Psoas muscle (tissue), 8 donors: ENCODE data around the gene DSC1. TPM values are rescaled to one million over a fixed set of nuclear protein-coding genes. Genes with fewer than 3 reads are reported as not detected.
A peak's percentile ranks its signal among the peaks of the same experiment; 100 is the strongest.

Experiments used
- ATAC-seq, 4 donors: fragments of 200-7000 bp; cut with Tn5 transposase; one replicate each; pipeline ENCODE4 v1.9.1; 2020; ENCODE audit warnings: moderate library complexity in 3 of 4, mild to moderate bottlenecking in 2 of 4
- DNase-seq, 2 donors: peaks; one replicate each; pipeline ENCODE4 v3.0.0-alpha.2; 2020
- H3K27ac ChIP-seq: fragments of 200-600 bp; one replicate; pipeline ENCODE4 v1.8.0; 2022
- H3K27me3 ChIP-seq, 3 donors: fragments of 200-600 bp in 1 of 3; one replicate each; pipeline versions ENCODE4 v1.6.1 to v1.8.0; 2013 to 2022; ENCODE audit warnings: low read length in 2 of 3, mild to moderate bottlenecking in 2 of 3, moderate library complexity in 1 of 3; ENCODE audit not compliant: insufficient read depth in 3 of 3
- H3K36me3 ChIP-seq, 2 donors: fragments of 200-600 bp in 1 of 2; one replicate each; pipeline versions ENCODE4 v1.6.1 to v1.8.0; 2013 to 2022; ENCODE audit warnings: low read depth in 1 of 2, mild to moderate bottlenecking in 1 of 2, moderate library complexity in 1 of 2; ENCODE audit not compliant: insufficient read depth in 1 of 2
- H3K4me1 ChIP-seq: fragments of 200-600 bp; one replicate; pipeline ENCODE4 v1.8.0; 2022
- H3K4me3 ChIP-seq: fragments of 200-600 bp; one replicate; pipeline ENCODE4 v1.8.0; 2022; ENCODE audit warnings: mild to moderate bottlenecking
- H3K9me3 ChIP-seq: fragments of 200-600 bp; one replicate; pipeline ENCODE4 v1.8.0; 2022
- WGBS, 3 donors: extraction: QIAGEN DNeasy Blood & Tissue Kit; methylation state at CpG; one replicate each; pipeline versions ENCODE4 v1.1.6 to v1.1.7; 2013; 5-methylcytosine and 5-hydroxymethylcytosine counted together
- intact Hi-C, 2 donors: fragments of 100-400 bp; cut with DNase I; formaldehyde crosslinking; loops; one replicate each; pipeline versions ENCODE4 v1.11.0 to v1.14.2; 2022
- polyA plus RNA-seq, 3 donors: library from polyadenylated mRNA; stranded (reverse); fragments of 200-250 nt; gene quantifications; one replicate each; pipeline ENCODE4 v1.2.3, GENCODE V29; 2013
- total RNA-seq, 4 donors: library from RNA; stranded (reverse); fragmentation: NEBNext Ultra II Directional in 2 of 4; extraction: Animal tissue kit (Norgen Biotek cat#: 25700) in 2 of 4; gene quantifications; one replicate each; pipeline versions ENCODE4 v1.2.1 to v1.2.4, GENCODE V29; 2021 to 2023
- TF ChIP-seq, protein P1 (sequence below): fragments of 200-600 bp; IDR thresholded peaks from one replicate; pipeline ENCODE4 v1.8.0; 2022; ENCODE audit warnings: antibody characterized with exemption
- donor health status: healthy with polysubstance abuse.
- donor health status: DM: no; HTN: no; CAD: no; lungs with moderate emphysema.
- donor health status: Bipolar disorder and iron deficiency.
- donor health status: healthy.
- donor health status: DM: yes; HTN: yes; CAD: no.
- donor health status: DM: no; HTN: no; CAD: no.
- donor health status: DM: no; HTN: no; CAD: no.
- donor health status: DM: yes; HTN: yes; CAD: no.

DSC1 gene
- total and polyA plus RNA-seq, 7 donors = not detected

DNA sequence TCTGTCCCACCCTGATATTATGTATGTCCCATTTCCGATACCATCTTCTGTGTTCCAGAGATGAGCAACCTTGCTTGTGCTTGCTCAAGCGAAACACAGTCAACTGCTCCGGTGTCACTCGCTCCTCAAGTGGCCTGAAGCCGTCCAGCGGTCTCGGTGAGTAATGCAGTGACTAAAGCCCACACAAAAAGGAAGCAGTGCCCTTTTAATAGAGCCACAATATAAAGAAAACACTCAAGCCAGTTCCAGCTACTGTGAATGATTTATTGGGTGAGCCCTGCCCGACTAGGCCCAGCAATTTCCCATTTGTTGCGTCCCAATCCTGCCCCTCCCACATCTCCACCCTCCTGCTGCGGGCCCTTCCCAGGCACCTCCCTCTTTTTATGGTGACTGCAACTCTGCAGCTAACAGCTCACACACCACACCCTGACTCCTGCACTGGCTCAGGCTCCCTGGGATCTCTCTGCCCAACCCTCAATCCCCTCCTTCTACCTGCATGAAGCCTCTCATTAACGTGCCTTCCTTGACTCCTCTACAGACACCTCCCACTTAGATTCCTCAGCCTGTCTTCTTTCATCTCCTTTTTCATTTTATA is 44.2 kb upstream of the DSC1 start:
- DNase-seq (peak in 1 of 2 donors; percentile 24), ATAC-seq (peak; percentile 32 to 63 (median 40))
- Histone ChIP-seq H3K4me3 (no peak overlapping the region), H3K27me3 (peaks cover 0 to 3% (median 0%) of the 10 kb centered on the region in 3 donors), H3K9me3 (no peaks in the 10 kb centered on the region), H3K4me1 (no peaks in the 10 kb centered on the region), H3K36me3 (no peaks in the 10 kb centered on the region), H3K27ac (no peak overlapping the region)
- intact Hi-C loops = no loop called here
- TF ChIP-seq, protein P1, sequence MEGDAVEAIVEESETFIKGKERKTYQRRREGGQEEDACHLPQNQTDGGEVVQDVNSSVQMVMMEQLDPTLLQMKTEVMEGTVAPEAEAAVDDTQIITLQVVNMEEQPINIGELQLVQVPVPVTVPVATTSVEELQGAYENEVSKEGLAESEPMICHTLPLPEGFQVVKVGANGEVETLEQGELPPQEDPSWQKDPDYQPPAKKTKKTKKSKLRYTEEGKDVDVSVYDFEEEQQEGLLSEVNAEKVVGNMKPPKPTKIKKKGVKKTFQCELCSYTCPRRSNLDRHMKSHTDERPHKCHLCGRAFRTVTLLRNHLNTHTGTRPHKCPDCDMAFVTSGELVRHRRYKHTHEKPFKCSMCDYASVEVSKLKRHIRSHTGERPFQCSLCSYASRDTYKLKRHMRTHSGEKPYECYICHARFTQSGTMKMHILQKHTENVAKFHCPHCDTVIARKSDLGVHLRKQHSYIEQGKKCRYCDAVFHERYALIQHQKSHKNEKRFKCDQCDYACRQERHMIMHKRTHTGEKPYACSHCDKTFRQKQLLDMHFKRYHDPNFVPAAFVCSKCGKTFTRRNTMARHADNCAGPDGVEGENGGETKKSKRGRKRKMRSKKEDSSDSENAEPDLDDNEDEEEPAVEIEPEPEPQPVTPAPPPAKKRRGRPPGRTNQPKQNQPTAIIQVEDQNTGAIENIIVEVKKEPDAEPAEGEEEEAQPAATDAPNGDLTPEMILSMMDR = no peak
- WGBS, 3 donors = 33 to 39% (median 37%) methylated on average over 11 of the region's 11 CpGs

DNA sequence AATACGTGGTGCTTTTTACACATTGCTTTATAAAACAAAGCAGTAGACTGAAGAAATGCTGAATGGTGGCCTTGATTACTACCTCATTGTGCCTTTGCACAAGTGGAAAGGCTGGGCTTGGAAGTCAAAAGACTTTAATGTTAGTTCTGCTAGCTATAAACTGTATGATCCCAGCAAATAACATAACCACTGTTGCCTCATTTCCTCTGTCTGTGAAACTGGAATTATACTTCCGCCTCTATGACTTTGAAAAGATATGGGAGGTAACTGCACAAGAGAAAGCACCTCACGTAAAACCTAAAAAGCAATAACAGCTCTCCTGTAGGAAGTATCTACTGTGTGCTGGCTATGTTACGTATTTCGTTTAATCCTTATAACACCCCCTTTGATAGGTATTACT is 43.4 kb upstream of the DSC1 start:
- intact Hi-C loops = no loop called here
- no peaks in the 10 kb centered on the region for H3K4me1 ChIP-seq
- DNase-seq (no peak), ATAC-seq (no peak)
- TF ChIP-seq, protein P1 = no peak
- H3K27ac ChIP-seq = no peak overlapping the region
- H3K36me3 ChIP-seq = no peaks in the 10 kb centered on the region
- peaks cover 0 to under 1% (median 0%) of the 10 kb centered on the region in 3 donors for H3K27me3 ChIP-seq
- WGBS, 3 donors = 80 to 91% (median 86%) methylated on average over 5 of the region's 5 CpGs
- no peaks in the 10 kb centered on the region for H3K9me3 ChIP-seq
- no peak overlapping the region for H3K4me3 ChIP-seq

DNA sequence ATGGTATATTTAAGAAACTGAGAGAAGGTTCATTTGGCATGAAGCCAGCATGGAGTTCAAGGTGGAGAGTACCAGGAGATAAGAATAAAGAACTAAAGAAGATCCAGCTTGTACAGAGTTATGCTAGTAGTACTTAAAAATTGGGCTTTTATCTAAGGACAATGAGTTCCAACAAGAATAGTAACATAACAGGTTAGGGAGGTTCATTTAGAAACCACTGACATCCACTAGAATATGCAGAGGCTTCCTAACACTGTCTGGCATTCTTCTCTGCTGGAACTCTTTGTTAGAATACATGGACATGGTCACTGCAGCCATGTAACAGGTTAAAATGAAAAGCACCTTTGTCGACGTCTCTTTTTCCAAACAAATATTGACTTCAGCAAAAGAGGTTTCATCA is 42.6 kb upstream of the DSC1 start:
- DNase-seq = no peak
- intact Hi-C loops = no loop called here
- Histone ChIP-seq H3K27me3 (no peaks in the 10 kb centered on the region), H3K4me1 (no peaks in the 10 kb centered on the region), H3K36me3 (no peaks in the 10 kb centered on the region), H3K27ac (no peak overlapping the region), H3K4me3 (no peak overlapping the region), H3K9me3 (no peaks in the 10 kb centered on the region)
- 87 to 94% (median 91%) methylated on average over 2 of the region's 2 CpGs for WGBS, 3 donors
- no peak for ATAC-seq
- TF ChIP-seq, protein P1 = no peak

DNA sequence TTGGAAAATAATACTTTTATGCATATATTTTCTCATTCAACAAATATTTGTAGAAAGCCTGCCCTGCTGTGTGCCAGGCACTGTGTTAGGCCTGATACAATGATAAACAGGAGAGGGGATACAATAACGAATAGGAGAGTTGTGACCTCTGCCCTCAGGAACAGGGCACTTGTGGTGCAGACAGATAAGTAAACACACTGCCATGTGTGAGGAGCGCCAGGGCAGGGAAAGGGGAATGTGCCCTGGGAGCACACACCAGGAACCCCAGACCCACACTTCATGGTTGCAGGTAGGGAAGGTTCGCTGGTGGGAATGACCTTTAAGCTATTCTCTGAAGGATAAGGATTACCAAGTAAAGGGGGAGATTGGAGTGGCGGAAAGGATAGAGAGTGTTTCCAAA is 42.2 kb upstream of the DSC1 start:
- WGBS, 3 donors = 76 to 89% (median 77%) methylated on average over 4 of the region's 4 CpGs
- Histone ChIP-seq H3K9me3 (no peaks in the 10 kb centered on the region), H3K27me3 (no peaks in the 10 kb centered on the region), H3K36me3 (no peaks in the 10 kb centered on the region), H3K27ac (no peak overlapping the region), H3K4me3 (no peak overlapping the region), H3K4me1 (no peaks in the 10 kb centered on the region)
- TF ChIP-seq, protein P1 = no peak
- intact Hi-C loops = no loop called here
- no peak for ATAC-seq
- DNase-seq = no peak

DNA sequence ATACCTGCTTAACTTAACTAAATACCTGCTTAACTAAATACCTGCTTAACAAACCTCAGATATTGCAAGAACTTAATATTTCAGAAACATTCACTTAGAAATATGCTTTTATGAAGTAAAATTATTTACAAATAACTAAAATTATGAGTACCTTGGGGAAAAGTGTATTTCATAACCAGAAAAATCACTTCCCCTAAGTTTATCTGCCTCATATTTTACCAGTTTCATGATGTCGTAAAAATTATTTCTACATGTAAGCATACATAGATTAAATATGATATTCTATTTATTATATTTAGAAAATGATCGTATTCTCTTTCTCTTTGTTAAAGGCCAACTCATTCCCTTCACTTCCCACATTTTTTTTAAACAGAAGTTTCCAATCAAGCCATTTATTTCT is 41.5 kb upstream of the DSC1 start:
- Histone ChIP-seq H3K27ac (no peak overlapping the region), H3K4me1 (no peaks in the 10 kb centered on the region), H3K27me3 (no peaks in the 10 kb centered on the region), H3K4me3 (no peak overlapping the region), H3K9me3 (no peaks in the 10 kb centered on the region), H3K36me3 (no peaks in the 10 kb centered on the region)
- WGBS, 3 donors = 80 to 92% (median 89%) methylated on average over 2 of the region's 2 CpGs
- no peak for ATAC-seq
- intact Hi-C loops = no loop called here
- no peak for DNase-seq
- TF ChIP-seq, protein P1 = no peak
